ENCODE data around the gene ARHGAP31.

DNA sequence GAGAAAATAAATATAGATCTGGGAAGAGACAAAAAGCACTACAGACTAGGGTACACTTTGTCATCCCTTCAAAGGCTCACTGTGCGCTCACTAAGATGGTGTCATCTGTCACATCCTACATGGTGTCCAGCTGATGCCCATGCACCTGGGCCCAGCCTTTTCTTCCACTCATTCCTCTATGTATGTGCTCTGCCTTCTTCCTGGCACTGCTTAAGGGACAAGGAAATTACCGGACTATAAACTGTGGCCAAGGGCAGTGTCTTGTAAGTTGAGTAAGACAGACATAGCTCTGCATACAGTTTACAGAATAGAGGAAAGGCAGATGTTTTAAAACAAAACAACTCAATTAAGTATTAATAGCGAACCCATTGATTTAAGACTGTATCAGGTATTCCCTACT, 52.9 kb downstream of the ARHGAP31 start:
- TF ChIP-seq, protein P1, sequence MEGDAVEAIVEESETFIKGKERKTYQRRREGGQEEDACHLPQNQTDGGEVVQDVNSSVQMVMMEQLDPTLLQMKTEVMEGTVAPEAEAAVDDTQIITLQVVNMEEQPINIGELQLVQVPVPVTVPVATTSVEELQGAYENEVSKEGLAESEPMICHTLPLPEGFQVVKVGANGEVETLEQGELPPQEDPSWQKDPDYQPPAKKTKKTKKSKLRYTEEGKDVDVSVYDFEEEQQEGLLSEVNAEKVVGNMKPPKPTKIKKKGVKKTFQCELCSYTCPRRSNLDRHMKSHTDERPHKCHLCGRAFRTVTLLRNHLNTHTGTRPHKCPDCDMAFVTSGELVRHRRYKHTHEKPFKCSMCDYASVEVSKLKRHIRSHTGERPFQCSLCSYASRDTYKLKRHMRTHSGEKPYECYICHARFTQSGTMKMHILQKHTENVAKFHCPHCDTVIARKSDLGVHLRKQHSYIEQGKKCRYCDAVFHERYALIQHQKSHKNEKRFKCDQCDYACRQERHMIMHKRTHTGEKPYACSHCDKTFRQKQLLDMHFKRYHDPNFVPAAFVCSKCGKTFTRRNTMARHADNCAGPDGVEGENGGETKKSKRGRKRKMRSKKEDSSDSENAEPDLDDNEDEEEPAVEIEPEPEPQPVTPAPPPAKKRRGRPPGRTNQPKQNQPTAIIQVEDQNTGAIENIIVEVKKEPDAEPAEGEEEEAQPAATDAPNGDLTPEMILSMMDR (IDR thresholded peaks at IDR 0.05 in 4 of 5, conservative IDR thresholded peaks at IDR 0.05 in 1 of 5) = no peak
- TF ChIP-seq POLR2A (IDR thresholded peaks at IDR 0.05) = no peak
